Loucy (cell line): ENCODE results near the gene NCKAP5.

Experiments
- CTCF ChIP-seq: fragments of 200-600 bp; sonication (generic); conservative IDR thresholded peaks from 2 replicates; pipeline ENCODE4 v1.5.1; 2014; ENCODE audit warnings: mild to moderate bottlenecking, antibody characterized with exemption, low read length
- EZH2phosphoT487 ChIP-seq: fragments of 200-600 bp; IDR thresholded peaks from 2 replicates; pipeline ENCODE4 v1.6.1; 2018; ENCODE audit warnings: antibody characterized with exemption, mild to moderate bottlenecking, moderate library complexity, borderline replicate concordance

- TF ChIP-seq CTCF (no peak), EZH2phosphoT487 (no peak)
Measured at GRCh38 chr2:133489641-133490410, 78.4 kb downstream of the NCKAP5 start.
